Endothelial cell of umbilical vein (primary cell): ENCODE measurements around the gene ENTPD7. TPM values are rescaled to one million over a fixed set of nuclear protein-coding genes. Genes with fewer than 3 reads are reported as not detected.

Experiments
- BruUV-seq: library from RNA; stranded (reverse); fragments of 400-500 nt; replicated peaks from 2 replicates; lab custom pipeline; 2021; lab: Mats Ljungman, UMichigan
- CTCF ChIA-PET: fragments of 300-600, 350-600 bp; sonication (Branson Sonifier 250); formaldehyde crosslinking; loops from one replicate; lab custom pipeline; 2021; ENCODE audit warnings: antibody characterized with exemption, inconsistent platforms; lab: Charles Lee
- POLR2A ChIA-PET: fragments of 300-600, 350-600 bp; sonication (Branson Sonifier 250); formaldehyde crosslinking; loops from one replicate; lab custom pipeline; 2021; ENCODE audit warnings: antibody characterized with exemption, inconsistent platforms; lab: Charles Lee
- DNase-seq: peaks from one replicate; pipeline ENCODE4 v3.0.0-alpha.2; 2011; ENCODE audit warnings: low read depth, low spot score
- FAIRE-seq: peaks from 2 replicates; lab custom pipeline; 2011; peaks lifted over from hg19 to GRCh38; lab: Jason Lieb, UNC
- H2AFZ ChIP-seq: 2 replicates; pipeline ENCODE4 v1.6.0; 2012; ENCODE audit warnings: low read depth, low read length, control low read depth, inconsistent platforms
- H3K27ac ChIP-seq: 2 replicates; pipeline ENCODE4 v1.5.1; 2011; ENCODE audit warnings: low read depth, mild to moderate bottlenecking, control low read depth, low read length, moderate library complexity; ENCODE audit not compliant: insufficient read depth
- H3K27me3 ChIP-seq, 2 experiments: 2 replicates each; pipeline versions ENCODE4 v1.6.0 to v1.6.1; 2011; ENCODE audit warnings: low read length in 2 of 2, mixed read lengths in 1 of 2; ENCODE audit not compliant: control insufficient read depth in 2 of 2, insufficient read depth in 2 of 2
- H3K36me3 ChIP-seq, 2 experiments: 2 replicates in 1 of 2; 3 replicates in 1 of 2; pipeline ENCODE4 v1.5.1; 2011; ENCODE audit warnings: low read length in 2 of 2, mild to moderate bottlenecking in 1 of 2, moderate library complexity in 1 of 2; ENCODE audit not compliant: control insufficient read depth in 2 of 2, insufficient read depth in 2 of 2; ENCODE audit errors: extremely low read depth in 1 of 2
- H3K4me1 ChIP-seq: 3 replicates; pipeline ENCODE4 v1.5.1; 2011; ENCODE audit warnings: mild to moderate bottlenecking, low read length; ENCODE audit not compliant: control insufficient read depth, insufficient read depth; ENCODE audit errors: extremely low read depth
- H3K4me2 ChIP-seq: 2 replicates; pipeline ENCODE4 v1.6.1; 2011; ENCODE audit warnings: low read length, control low read depth, mixed read lengths; ENCODE audit not compliant: insufficient read depth
- H3K4me3 ChIP-seq, 3 experiments: fragments of 200-600 bp in 1 of 3; sonication (generic), shearing (Covaris generic) in 1 of 3; replicated peaks in 1 of 3; 2 replicates each; pipeline ENCODE4 v1.5.1; 2011 to 2016; ENCODE audit warnings: control low read depth in 3 of 3, low read length in 3 of 3, mild to moderate bottlenecking in 2 of 3, inconsistent platforms in 1 of 3, low read depth in 1 of 3, moderate library complexity in 1 of 3; ENCODE audit not compliant: insufficient read depth in 1 of 3
- H3K79me2 ChIP-seq: 2 replicates; pipeline ENCODE4 v1.6.0; 2012; ENCODE audit warnings: low read length, inconsistent platforms; ENCODE audit not compliant: control insufficient read depth, insufficient read depth
- H3K9ac ChIP-seq: replicated peaks from 2 replicates; pipeline ENCODE3; 2011; ENCODE audit warnings: low read length, control low read depth; ENCODE audit not compliant: insufficient read depth; ENCODE audit errors: extremely low read depth
- H3K9me1 ChIP-seq: replicated peaks from 3 replicates; pipeline ENCODE4 v1.6.0; 2011; ENCODE audit warnings: mild to moderate bottlenecking, low read length; ENCODE audit not compliant: control insufficient read depth, insufficient read depth; ENCODE audit errors: extremely low read depth
- H3K9me3 ChIP-seq: replicated peaks from 2 replicates; pipeline ENCODE4 v1.5.1; 2012; ENCODE audit warnings: low read length, inconsistent platforms; ENCODE audit not compliant: control insufficient read depth, insufficient read depth
- H4K20me1 ChIP-seq: replicated peaks from 2 replicates; pipeline ENCODE3; 2011; ENCODE audit warnings: mild to moderate bottlenecking, low read length; ENCODE audit not compliant: control insufficient read depth, insufficient read depth; ENCODE audit errors: extremely low read depth
- CTCF ChIP-seq, 2 donors: IDR thresholded peaks; 1 replicate in 1 of 2; 2 replicates in 1 of 2; pipeline ENCODE4 v1.5.1; 2011; ENCODE audit warnings: low read length in 2 of 2, mild to moderate bottlenecking in 2 of 2, moderate library complexity in 2 of 2, control low read depth in 1 of 2, inconsistent platforms in 1 of 2, low read depth in 1 of 2; ENCODE audit not compliant: insufficient read depth in 1 of 2; ENCODE audit errors: extremely low read depth in 1 of 2
- EZH2 ChIP-seq: IDR thresholded peaks from 2 replicates; pipeline ENCODE4 v1.6.1; 2012; ENCODE audit warnings: borderline replicate concordance, low read depth, mild to moderate bottlenecking, moderate library complexity, low read length, inconsistent platforms; ENCODE audit not compliant: severe bottlenecking
- GATA2 ChIP-seq: IDR thresholded peaks from 2 replicates; pipeline ENCODE4 v1.7.0; 2011; ENCODE audit warnings: low read depth, mild to moderate bottlenecking, moderate library complexity, mixed read lengths, low read length; ENCODE audit not compliant: insufficient read length, insufficient read depth
- JUN ChIP-seq: IDR thresholded peaks from 2 replicates; pipeline ENCODE4 v1.6.1; 2011; ENCODE audit warnings: borderline replicate concordance, low read depth; ENCODE audit not compliant: insufficient read length, insufficient read depth
- MAX ChIP-seq: IDR thresholded peaks from 2 replicates; pipeline ENCODE4 v1.6.1; 2011; ENCODE audit not compliant: insufficient read depth, insufficient read length
- POLR2AphosphoS5 ChIP-seq: IDR thresholded peaks from 2 replicates; pipeline ENCODE4 v1.6.1; 2012; ENCODE audit warnings: low read depth, mild to moderate bottlenecking, control low read depth, low read length, moderate library complexity; ENCODE audit not compliant: insufficient read depth
- dilution Hi-C: fragments of 300-500 bp; cut with MboI; formaldehyde crosslinking; loops from one replicate; pipeline ENCODE4 v1.15.0; 2019; ENCODE audit warnings: low sequenced_read_pairs; ENCODE audit not compliant: extremely low pct_ligation_motif_present
- intact Hi-C: fragments of 100-400 bp; cut with micrococcal nuclease; formaldehyde crosslinking; loops from one replicate; pipeline ENCODE4 v1.10.0; 2022
- polyA plus RNA-seq, 4 experiments: library from polyadenylated mRNA; depleted of rRNA in 3 of 4; stranded (reverse) in 3 of 4; unstranded in 1 of 4; fragments of >200 nt; gene quantifications; 2 replicates each; pipeline versions ENCODE4 v1.2.1 to v1.2.3, GENCODE V29; 2011 to 2012; ENCODE audit warnings: missing spikeins in 1 of 4
- total RNA-seq: library from RNA; stranded (reverse); gene quantifications from 2 replicates; pipeline ENCODE4 v1.2.3, GENCODE V29; 2021

The ENTPD7 gene
- total and polyA plus RNA-seq, 2 donors (not counting 3 experiments of a cell fraction or from before 2014, with no cell fraction given), result 10.1 to 20.6 TPM

- Histone ChIP-seq H3K4me3 (no peak overlapping the region), H3K27me3 (no peaks in the 10 kb centered on the region), H3K9me1 (no peaks in the 10 kb centered on the region), H3K79me2 (peaks cover under 1% of the 10 kb centered on the region), H3K9ac (no peak overlapping the region), H4K20me1 (no peaks in the 10 kb centered on the region), H3K9me3 (no peaks in the 10 kb centered on the region), H2AFZ (no peak overlapping the region), H3K27ac (no peak overlapping the region), H3K4me1 (no peaks in the 10 kb centered on the region), H3K36me3 (peaks cover 2 to 16% of the 10 kb centered on the region in 2 experiments), H3K4me2 (no peak overlapping the region)
- BruUV-seq, result no TSS peak
- FAIRE-seq, result no peak
- CTCF ChIA-PET, result interaction anchor here (0.8 to 11.2 kb wide), 4 partner anchors 49 to 218 kb away, joined by 3 to 233 read pairs (median 4); no protein-coding TSS in a partner anchor
- dilution Hi-C loops, result loop anchor here (25.0 kb wide), 1 partner anchor 173 kb away; the partner anchor contains the start of gene GOT1
- DNase-seq, result no peak
- POLR2A ChIA-PET, result interaction anchor here (0.8 kb wide), 1 partner anchor 185 kb away, joined by 5 read pairs; no protein-coding TSS in a partner anchor
- no peak for TF ChIP-seq EZH2
- no peak for TF ChIP-seq CTCF (IDR thresholded peaks at IDR 0.05; ENCODE audit: extremely low read depth in 1 of 2, insufficient read depth in 1 of 2, low read depth in 1 of 2, low read length in 2 of 2)
- TF ChIP-seq POLR2AphosphoS5, result no peak
- no peak for TF ChIP-seq MAX
- no peak for TF ChIP-seq JUN
- no peak for TF ChIP-seq GATA2
- intact Hi-C loops, result no loop called here
Observed at GRCh38 chr10:99610221-99610620, 49.1 kb upstream of the ENTPD7 start.
